ENCODE results near the gene ITGB2.

ITGB2 gene

DNA sequence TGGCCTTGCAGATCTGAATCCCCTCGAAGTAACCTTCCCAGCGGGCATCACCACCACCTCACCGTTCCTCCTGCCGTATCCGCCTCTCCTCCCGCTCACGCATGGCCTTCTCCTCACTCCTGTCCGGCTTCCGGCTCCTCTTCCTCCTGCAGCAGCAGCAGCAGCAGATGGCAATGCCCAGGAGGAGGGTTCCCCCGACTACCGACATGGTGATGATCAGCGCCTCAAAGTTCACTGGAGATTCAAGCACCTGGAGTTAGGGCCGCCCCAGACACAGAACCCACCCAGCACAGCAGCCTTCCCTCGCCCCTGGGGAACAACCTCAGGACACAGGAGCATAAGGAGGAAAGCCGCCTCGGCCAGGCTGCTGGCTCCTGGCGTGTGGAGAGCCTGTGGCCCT, 64.6 kb downstream of the ITGB2 start:
- no peak for DNase-seq (ENCODE audit: low read depth, low spot score)
- in situ Hi-C loops (cut with HindIII; ENCODE audit: low sequenced_read_pairs), result no loop called here

GRCh38 chr21:44855572-44855971, 65.1 kb downstream of the ITGB2 start:
- TF ChIP-seq, protein P1, sequence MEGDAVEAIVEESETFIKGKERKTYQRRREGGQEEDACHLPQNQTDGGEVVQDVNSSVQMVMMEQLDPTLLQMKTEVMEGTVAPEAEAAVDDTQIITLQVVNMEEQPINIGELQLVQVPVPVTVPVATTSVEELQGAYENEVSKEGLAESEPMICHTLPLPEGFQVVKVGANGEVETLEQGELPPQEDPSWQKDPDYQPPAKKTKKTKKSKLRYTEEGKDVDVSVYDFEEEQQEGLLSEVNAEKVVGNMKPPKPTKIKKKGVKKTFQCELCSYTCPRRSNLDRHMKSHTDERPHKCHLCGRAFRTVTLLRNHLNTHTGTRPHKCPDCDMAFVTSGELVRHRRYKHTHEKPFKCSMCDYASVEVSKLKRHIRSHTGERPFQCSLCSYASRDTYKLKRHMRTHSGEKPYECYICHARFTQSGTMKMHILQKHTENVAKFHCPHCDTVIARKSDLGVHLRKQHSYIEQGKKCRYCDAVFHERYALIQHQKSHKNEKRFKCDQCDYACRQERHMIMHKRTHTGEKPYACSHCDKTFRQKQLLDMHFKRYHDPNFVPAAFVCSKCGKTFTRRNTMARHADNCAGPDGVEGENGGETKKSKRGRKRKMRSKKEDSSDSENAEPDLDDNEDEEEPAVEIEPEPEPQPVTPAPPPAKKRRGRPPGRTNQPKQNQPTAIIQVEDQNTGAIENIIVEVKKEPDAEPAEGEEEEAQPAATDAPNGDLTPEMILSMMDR (IDR thresholded peaks at IDR 0.05; ENCODE audit: low read depth, low read length), result no peak
- H3K4me3 ChIP-seq (ENCODE audit: low read depth, low read length), result no peak overlapping the region
- DNase-seq (ENCODE audit: low read depth, low spot score), result no peak
- in situ Hi-C loops (cut with HindIII; ENCODE audit: low sequenced_read_pairs), result no loop called here

More for the DNA sequence above, 64.6 kb downstream of the ITGB2 start:
- no peak overlapping the region for H3K4me3 ChIP-seq (ENCODE audit: low read depth, low read length)
- TF ChIP-seq, protein P1 (IDR thresholded peaks at IDR 0.05; ENCODE audit: low read depth, low read length), result no peak

DNA sequence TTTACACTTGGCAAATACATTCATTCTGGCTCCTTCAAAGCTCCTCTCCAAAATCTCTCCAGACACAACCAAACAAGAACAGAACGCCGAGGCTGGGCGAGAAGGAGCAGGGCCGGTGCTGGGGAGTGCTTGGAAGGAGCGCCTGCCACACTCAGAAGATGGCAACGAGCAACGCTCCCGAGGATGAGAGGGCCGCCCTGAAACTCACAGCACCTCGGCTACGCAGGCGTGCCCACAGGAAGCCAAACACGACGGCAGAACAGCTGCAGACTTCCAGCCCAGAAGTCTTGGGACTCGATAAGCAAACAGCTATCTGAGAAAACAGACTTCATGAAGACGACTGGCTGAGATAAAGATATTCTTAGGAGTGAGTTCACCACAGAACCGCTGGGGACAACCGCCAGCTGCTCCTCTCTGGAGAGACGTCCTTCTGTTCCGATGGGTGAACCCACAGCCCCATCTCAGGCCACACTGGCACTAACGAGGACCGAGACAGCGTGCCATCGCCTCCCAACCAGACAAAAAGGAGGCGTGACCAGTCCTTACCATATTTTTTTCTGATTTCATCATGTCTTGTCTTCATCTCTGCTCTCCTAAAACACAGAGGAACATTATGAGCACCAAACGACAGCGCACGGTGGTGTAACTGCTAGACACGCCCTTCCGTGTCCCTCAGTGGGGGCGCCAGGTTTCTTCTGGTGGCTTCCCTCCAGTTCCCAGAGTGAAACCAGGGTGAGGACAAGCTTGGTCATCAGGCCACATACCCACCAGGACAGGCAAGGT, 65.8 kb downstream of the ITGB2 start:
- TF ChIP-seq, protein P1 (IDR thresholded peaks at IDR 0.05; ENCODE audit: low read depth, low read length), result no peak
- in situ Hi-C loops (cut with HindIII; ENCODE audit: low sequenced_read_pairs), result no loop called here
- no peak for DNase-seq (ENCODE audit: low read depth, low spot score)
- H3K4me3 ChIP-seq (ENCODE audit: low read depth, low read length), result no peak overlapping the region

DNA sequence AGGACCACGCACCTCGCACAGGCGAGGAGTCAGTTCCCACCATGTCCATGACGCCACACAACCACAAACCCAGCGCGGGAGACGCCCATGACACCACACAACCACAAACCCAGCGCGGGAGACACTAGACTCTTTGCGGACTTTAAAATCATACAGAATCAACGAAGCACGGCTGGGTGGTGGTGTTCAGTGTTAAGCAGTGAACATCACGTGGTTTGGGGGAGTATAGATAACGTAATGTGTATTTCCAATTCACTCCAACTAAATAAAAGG, 66.4 kb downstream of the ITGB2 start:
- DNase-seq (ENCODE audit: low read depth, low spot score), result no peak
- no peak overlapping the region for H3K4me3 ChIP-seq (ENCODE audit: low read depth, low read length)
- in situ Hi-C loops (cut with HindIII; ENCODE audit: low sequenced_read_pairs), result no loop called here
- TF ChIP-seq, protein P1 (IDR thresholded peaks at IDR 0.05; ENCODE audit: low read depth, low read length), result no peak

DNA sequence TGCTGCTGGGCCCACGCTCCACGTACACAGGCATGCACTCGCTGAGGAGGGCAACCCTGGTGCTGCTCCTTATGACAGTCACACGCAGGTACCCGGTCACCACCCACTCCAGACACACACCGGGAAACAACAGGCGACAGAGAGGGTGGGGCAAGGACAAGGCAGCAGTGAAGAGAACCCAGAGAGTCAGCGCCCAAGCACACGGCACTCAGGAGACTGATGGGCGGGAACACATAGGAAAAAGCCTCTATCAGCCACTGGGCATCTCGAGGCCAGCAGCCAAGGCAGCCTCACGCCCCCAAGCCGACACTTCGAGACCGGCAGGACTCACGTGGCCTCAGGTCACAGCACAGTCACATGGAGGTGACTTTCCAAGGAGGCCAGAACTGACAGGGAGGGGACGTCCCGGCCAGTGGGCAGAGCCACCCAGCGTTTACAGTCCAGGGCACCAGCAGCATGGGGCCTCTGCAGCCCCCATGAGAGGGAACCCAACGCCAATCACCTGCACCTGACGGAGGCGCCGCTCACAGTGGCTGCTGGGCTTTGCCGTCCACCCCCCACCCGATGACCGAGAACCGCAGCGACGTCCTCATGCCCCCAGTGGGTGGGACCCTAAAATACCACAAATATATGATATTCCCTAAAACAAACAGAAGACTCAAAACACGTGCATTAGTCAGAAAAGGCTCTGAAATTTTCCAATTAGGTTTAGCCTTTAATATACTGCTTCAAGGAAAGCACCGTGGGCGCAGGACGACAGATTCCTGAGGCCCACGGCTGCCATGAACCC, 66.9 kb downstream of the ITGB2 start:
- DNase-seq (ENCODE audit: low read depth, low spot score), result no peak
- TF ChIP-seq, protein P1 (IDR thresholded peaks at IDR 0.05; ENCODE audit: low read depth, low read length), result no peak
- in situ Hi-C loops (cut with HindIII; ENCODE audit: low sequenced_read_pairs), result no loop called here

GRCh38 chr21:44850905-44851657, 69.6 kb downstream of the ITGB2 start:
- in situ Hi-C loops (cut with HindIII; ENCODE audit: low sequenced_read_pairs), result no loop called here
- TF ChIP-seq, protein P1 (IDR thresholded peaks at IDR 0.05; ENCODE audit: low read depth, low read length), result no peak
- H3K4me3 ChIP-seq (ENCODE audit: low read depth, low read length), result no peak overlapping the region
- DNase-seq (ENCODE audit: low read depth, low spot score), result no peak

More for the DNA sequence above, 66.9 kb downstream of the ITGB2 start:
- H3K4me3 ChIP-seq (ENCODE audit: low read depth, low read length), result no peak overlapping the region
